ENCODE results near the gene SSBP4.
"Not testable (repeated sequence)": the region's sequence is repeated elsewhere in the genome, so short reads cannot be mapped to it uniquely, and the experiment has no call there.

SSBP4 gene

DNA sequence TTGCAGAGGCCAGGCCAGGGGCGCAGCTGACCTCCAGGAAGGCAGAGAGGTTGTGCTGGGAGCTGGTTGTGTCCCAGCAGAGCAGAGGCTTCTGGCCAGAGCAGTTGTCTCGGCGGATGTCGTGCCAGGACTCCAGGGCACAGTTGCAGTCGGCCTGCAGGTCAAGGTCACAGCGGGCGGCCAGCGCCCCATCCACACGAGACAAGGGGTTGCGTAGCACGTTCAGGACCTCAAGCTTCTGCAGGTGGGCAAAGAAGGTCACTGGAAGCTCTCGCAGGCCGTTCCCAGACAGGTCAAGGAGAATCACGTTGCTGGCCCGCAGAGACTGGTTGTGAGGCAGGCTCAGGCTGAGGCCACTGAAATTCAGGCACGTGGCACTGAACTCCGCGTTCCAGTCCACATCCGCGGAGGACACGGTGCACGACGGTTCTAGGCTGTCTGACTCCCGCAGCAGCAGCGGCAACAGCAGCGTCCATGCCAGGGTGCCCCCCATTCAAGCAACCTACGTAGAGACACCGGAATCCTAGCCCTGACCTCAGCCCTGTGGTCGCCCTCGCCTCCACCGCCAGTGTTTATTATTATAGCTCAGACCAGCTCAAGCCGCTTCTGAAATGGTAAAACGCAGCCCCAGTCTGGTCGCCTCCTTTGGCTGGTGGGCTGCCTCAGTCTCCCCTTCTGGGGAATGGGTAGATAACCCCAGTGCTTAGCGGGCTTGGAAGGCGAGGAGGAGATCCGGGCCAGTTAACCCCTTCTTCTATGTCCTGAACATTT, 22.5 kb upstream of the SSBP4 start:
- no peak for FAIRE-seq

GRCh38 chr19:18397242-18398202, 21.7 kb upstream of the SSBP4 start, which contains the start of gene LRRC25:
Gene LRRC25, minus strand, starts transcription at chr19:18397622. Its CDS starts 659 bp downstream, at chr19:18396963.
- no peak for FAIRE-seq

DNA sequence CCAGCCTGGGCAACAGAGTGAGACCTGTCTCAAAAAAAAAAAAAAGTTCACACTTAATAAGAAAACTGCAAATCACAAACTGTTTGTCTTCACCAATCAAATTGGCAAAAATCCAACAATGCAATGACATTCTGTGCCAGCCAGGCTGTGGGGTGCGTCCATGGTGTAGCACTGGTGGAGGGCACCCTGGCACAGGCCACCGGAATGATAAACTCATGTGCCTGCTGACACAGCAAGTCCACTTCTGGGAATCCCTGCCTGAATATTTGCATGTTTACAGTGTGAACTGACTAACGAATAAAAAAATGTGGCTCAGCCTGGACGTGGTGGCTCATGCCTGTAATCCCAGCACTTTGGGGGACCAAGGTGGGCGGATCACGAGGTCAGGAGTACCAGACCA, 20.2 kb upstream of the SSBP4 start:
- no peak for FAIRE-seq

- peak; percentile 78 for FAIRE-seq
Observed at GRCh38 chr19:18401580-18402112, 17.6 kb upstream of the SSBP4 start.

GRCh38 chr19:18402455-18403248, 16.5 kb upstream of the SSBP4 start:
- not testable (repeated sequence) for FAIRE-seq

- not testable (repeated sequence) for FAIRE-seq
Observed at GRCh38 chr19:18405754-18406153, 13.4 kb upstream of the SSBP4 start.

- no peak for FAIRE-seq
Observed at GRCh38 chr19:18406749-18407148, 12.4 kb upstream of the SSBP4 start.

DNA sequence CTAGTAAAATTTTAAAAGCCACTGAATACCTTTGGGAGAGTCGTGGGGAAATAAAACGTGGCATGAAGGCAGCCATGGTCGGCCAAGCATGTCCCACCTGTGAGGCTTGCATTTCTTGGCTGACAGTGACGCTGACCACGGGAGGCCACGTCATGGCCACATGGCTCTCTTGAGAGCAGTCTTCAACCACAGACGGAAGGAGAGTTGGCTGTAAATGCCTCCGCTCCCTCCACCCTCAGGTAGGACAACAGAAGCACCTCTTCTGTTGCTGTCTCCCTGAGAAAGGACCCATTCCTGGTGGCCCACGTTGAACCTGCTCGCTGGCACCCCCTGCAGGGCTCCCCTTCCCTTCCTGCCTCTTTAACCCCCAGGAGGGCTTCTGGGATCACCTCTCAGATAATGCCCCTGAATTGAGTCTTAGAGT, 11.1 kb upstream of the SSBP4 start:
- no peak for FAIRE-seq

- FAIRE-seq: no peak
Observed at GRCh38 chr19:18412610-18413239, 6.5 kb upstream of the SSBP4 start.

GRCh38 chr19:18414504-18415177, 4.6 kb upstream of the SSBP4 start:
- FAIRE-seq: peak; percentile 8

GRCh38 chr19:18415178-18415867, 3.9 kb upstream of the SSBP4 start:
- peak; percentile 90 for FAIRE-seq

DNA sequence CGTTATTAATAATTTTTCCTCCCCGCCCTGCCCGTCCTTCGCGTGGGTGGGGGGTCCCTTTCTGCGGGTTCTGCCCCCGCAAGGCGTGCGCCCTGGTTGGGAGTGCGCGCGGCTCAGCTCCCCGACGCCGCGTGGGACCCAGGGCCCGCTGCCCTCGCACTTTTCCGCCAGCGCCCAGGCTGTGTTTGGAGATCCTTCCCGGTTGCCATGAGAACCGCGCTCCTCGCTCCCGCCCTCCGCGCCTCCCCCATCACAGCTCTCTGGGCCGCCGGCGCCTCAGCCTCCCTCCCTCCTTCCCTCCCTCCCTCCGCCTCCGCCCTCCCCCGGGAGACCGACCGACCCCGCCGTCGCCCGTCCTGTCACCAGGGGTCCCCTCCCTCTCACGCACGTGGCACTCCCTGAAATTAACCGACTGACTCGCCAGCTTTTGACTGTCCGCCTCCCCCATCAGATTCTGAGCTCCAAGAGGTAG, 2.4 kb upstream of the SSBP4 start:
- FAIRE-seq: no peak

GRCh38 chr19:18417250-18418028, 1.8 kb upstream of the SSBP4 start:
- FAIRE-seq: peak; percentile 94

DNA sequence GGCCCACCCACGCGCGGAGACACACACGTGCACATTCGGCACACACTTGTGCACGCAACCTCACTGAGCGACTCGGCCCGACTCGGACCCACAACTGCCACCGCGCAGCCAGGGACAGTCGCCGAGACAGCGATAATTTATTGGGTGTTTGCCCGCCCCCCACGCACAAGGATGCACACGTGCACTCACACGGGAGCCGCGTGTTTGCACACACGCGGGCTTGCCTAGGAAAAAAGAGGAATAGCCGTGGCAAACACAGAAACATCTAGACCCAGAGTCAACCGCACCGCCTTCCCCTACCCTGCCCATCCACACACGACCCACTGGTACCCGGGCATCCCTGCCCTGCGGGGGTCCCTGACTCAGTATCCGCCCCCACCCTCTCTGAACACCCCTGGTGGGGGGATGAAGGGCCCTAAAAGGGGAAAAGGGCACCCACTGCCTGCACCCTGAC, 1.1 kb upstream of the SSBP4 start:
- FAIRE-seq: no peak

DNA sequence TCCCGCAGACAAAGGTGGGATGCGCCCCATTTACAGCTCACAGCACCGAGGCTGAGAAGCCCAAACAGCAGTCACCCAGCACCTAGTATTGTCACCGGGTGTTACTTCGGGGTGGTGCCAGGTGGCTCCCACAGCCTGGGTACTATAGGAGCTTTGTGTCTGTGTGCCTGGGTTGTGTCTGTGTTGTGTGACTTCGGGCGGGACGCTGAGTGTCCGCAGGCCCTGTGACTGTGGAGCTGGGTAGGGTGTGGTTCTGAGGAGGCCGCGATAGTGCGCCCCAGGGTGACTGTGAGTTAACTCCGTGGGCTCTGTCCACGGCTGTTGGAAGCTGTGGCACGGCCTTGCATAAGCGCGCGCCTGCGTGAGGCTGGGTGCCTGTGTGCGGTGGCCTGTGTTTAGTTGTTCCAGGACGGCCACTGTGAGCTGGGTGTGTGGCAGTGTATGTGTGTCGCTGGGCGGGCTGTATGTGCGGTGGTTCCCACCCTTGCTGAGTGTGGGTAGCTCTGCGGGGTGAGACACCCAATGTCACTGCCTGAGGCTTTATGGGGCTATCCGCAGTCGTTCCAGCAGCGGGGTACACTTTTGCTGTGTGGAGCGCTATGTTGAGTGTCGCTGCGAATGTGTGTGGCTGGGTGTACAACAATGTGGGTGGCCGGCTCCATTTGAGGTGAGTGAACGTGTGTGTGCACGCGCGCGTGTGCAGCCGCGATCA, 559 bp upstream of the SSBP4 start:
- FAIRE-seq: no peak

- FAIRE-seq: no peak
Observed at GRCh38 chr19:18419699-18420460, 682 bp downstream of the SSBP4 start.

GRCh38 chr19:18420930-18421329, 1.7 kb downstream of the SSBP4 start:
- FAIRE-seq: no peak

DNA sequence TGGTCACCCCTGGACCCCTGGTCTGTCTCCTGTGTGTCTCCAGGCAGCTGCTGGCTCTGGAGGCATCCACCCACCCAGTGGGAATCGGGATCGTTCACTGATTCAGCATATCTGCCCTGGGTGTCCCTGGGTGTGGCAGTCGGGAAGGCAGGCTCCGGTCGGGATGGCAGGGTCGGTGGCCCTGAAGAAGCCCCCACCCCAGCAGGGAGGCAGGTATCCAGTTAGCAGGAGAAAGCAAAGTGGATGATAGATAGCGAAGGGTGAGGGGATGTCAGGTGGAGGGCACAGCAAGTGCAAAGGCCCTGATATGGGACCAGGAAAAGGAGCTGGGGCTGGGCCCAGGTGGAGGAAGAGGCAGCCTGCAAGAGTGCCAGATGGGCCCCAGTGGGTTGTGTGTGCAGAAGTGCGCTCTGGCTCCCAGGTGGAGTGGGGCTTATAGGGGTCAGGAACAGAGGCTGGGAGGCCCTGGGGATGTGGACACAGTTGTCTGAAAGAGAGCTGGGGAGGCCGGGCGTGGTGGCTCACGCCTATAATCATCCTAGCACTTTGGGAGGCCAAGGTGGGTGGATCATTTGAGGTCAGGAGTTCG, 2.3 kb downstream of the SSBP4 start:
- FAIRE-seq: no peak
